ENCODE data around the gene TSEN2. TPM values are rescaled to one million over a fixed set of nuclear protein-coding genes. Genes with fewer than 3 reads are reported as not detected.
"Not testable (repeated sequence)": the region's sequence is repeated elsewhere in the genome, so short reads cannot be mapped to it uniquely, and the experiment has no call there.

The TSEN2 gene
- total RNA-seq, 1 experiment from 2014 or later: 35.5 TPM

- no peak overlapping the region for H3K4me2 ChIP-seq (ENCODE audit: low read length)
- RAD21 ChIA-PET (ENCODE audit: low non-redundant PET in 1 of 2, low total read pairs in 2 of 2, uncharacterized antibody in 2 of 2, unreplicated experiment in 2 of 2): no interaction called here
- intact Hi-C loops (cut with micrococcal nuclease): no loop called here
- no peak overlapping the region for H3K4me3 ChIP-seq (replicated peaks in 1 of 2; ENCODE audit: low read depth in 1 of 2, low read length in 2 of 2)
- peaks cover 5 to 16% of the 10 kb centered on the region in 2 experiments; a peak in 2 of 4 replicates for H3K4me1 ChIP-seq (ENCODE audit: control insufficient read depth in 1 of 2, insufficient read depth in 2 of 2, low read length in 2 of 2)
- H3K9ac ChIP-seq (ENCODE audit: low read length): no peak overlapping the region
- H3K27ac ChIP-seq (ENCODE audit: low read depth, low read length): no peak overlapping the region
- no peaks in the 10 kb centered on the region for H3K9me3 ChIP-seq (ENCODE audit: control insufficient read depth in 1 of 2, insufficient read depth in 1 of 2, low read depth in 1 of 2, low read length in 2 of 2)
- CTCF ChIA-PET: no interaction called here
- ATAC-seq (no peak), DNase-seq (ENCODE audit: low read depth, low spot score) (no peak)
- H3K79me2 ChIP-seq (ENCODE audit: insufficient read depth, low read length): no peaks in the 10 kb centered on the region
- BruUV-seq (replicated peaks): no TSS peak
- POLR2A ChIA-PET: no interaction called here
- no peaks in the 10 kb centered on the region for H3K9me2 ChIP-seq (ENCODE audit: insufficient read depth)
- no peaks in the 10 kb centered on the region for H3K36me3 ChIP-seq (ENCODE audit: control insufficient read depth in 1 of 2, insufficient read depth in 2 of 2, low read length in 2 of 2)
- H2AFZ ChIP-seq (ENCODE audit: low read depth, low read length, poor library complexity, severe bottlenecking): no peak overlapping the region
- TF ChIP-seq CBX3 (IDR thresholded peaks at IDR 0.05; ENCODE audit: low read depth) (no peak), POLR2AphosphoS5 (IDR thresholded peaks at IDR 0.05; ENCODE audit: low read depth, low read length) (no peak), SIN3A (IDR thresholded peaks at IDR 0.05; ENCODE audit: low read depth) (no peak), FOSL1 (IDR thresholded peaks at IDR 0.05; ENCODE audit: low read depth) (no peak), RAD21 (IDR thresholded peaks at IDR 0.05; ENCODE audit: low read depth) (no peak), TCF7L2 (IDR thresholded peaks at IDR 0.05; ENCODE audit: borderline replicate concordance, extremely low read depth, insufficient read depth, insufficient read length) (no peak), EGR1 (IDR thresholded peaks at IDR 0.05; ENCODE audit: low read depth) (no peak), ELF1 (IDR thresholded peaks at IDR 0.05; ENCODE audit: borderline replicate concordance, low read depth) (no peak), ZFX (IDR thresholded peaks at IDR 0.05) (no peak), ATF3 (IDR thresholded peaks at IDR 0.05) (no peak), EZH2phosphoT487 (IDR thresholded peaks at IDR 0.05; ENCODE audit: borderline replicate concordance) (no peak), EZH2 (IDR thresholded peaks at IDR 0.05) (no peak), CEBPB (IDR thresholded peaks at IDR 0.05; ENCODE audit: low read depth) (no peak)
- TF ChIP-seq, protein P1, sequence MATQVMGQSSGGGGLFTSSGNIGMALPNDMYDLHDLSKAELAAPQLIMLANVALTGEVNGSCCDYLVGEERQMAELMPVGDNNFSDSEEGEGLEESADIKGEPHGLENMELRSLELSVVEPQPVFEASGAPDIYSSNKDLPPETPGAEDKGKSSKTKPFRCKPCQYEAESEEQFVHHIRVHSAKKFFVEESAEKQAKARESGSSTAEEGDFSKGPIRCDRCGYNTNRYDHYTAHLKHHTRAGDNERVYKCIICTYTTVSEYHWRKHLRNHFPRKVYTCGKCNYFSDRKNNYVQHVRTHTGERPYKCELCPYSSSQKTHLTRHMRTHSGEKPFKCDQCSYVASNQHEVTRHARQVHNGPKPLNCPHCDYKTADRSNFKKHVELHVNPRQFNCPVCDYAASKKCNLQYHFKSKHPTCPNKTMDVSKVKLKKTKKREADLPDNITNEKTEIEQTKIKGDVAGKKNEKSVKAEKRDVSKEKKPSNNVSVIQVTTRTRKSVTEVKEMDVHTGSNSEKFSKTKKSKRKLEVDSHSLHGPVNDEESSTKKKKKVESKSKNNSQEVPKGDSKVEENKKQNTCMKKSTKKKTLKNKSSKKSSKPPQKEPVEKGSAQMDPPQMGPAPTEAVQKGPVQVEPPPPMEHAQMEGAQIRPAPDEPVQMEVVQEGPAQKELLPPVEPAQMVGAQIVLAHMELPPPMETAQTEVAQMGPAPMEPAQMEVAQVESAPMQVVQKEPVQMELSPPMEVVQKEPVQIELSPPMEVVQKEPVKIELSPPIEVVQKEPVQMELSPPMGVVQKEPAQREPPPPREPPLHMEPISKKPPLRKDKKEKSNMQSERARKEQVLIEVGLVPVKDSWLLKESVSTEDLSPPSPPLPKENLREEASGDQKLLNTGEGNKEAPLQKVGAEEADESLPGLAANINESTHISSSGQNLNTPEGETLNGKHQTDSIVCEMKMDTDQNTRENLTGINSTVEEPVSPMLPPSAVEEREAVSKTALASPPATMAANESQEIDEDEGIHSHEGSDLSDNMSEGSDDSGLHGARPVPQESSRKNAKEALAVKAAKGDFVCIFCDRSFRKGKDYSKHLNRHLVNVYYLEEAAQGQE (IDR thresholded peaks at IDR 0.05; ENCODE audit: low read depth): no peak
- TF ChIP-seq, protein P2, sequence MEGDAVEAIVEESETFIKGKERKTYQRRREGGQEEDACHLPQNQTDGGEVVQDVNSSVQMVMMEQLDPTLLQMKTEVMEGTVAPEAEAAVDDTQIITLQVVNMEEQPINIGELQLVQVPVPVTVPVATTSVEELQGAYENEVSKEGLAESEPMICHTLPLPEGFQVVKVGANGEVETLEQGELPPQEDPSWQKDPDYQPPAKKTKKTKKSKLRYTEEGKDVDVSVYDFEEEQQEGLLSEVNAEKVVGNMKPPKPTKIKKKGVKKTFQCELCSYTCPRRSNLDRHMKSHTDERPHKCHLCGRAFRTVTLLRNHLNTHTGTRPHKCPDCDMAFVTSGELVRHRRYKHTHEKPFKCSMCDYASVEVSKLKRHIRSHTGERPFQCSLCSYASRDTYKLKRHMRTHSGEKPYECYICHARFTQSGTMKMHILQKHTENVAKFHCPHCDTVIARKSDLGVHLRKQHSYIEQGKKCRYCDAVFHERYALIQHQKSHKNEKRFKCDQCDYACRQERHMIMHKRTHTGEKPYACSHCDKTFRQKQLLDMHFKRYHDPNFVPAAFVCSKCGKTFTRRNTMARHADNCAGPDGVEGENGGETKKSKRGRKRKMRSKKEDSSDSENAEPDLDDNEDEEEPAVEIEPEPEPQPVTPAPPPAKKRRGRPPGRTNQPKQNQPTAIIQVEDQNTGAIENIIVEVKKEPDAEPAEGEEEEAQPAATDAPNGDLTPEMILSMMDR (IDR thresholded peaks at IDR 0.05 in 2 of 3, conservative IDR thresholded peaks at IDR 0.05 in 1 of 3; ENCODE audit: borderline replicate concordance in 1 of 3, insufficient read depth in 1 of 3, low read depth in 2 of 3, low read length in 2 of 3): no peak
- H4K20me1 ChIP-seq (ENCODE audit: insufficient read depth): no peaks in the 10 kb centered on the region
- H3K27me3 ChIP-seq (ENCODE audit: insufficient read depth, low read length): no peaks in the 10 kb centered on the region
Observed at GRCh38 chr3:12456441-12456840, 27.8 kb upstream of the TSEN2 start.

GRCh38 chr3:12457380-12457779, 26.9 kb upstream of the TSEN2 start:
- H3K79me2 ChIP-seq (ENCODE audit: insufficient read depth, low read length); CTCF ChIA-PET; H2AFZ ChIP-seq (ENCODE audit: low read depth, low read length, poor library complexity, severe bottlenecking); H4K20me1 ChIP-seq (ENCODE audit: insufficient read depth); H3K9me2 ChIP-seq (ENCODE audit: insufficient read depth); H3K4me2 ChIP-seq (ENCODE audit: low read length); H3K4me3 ChIP-seq (replicated peaks in 1 of 2; ENCODE audit: low read depth in 1 of 2, low read length in 2 of 2); POLR2A ChIA-PET; ATAC-seq; H3K9ac ChIP-seq (ENCODE audit: low read length); DNase-seq (ENCODE audit: low read depth, low spot score); intact Hi-C loops (cut with micrococcal nuclease); H3K9me3 ChIP-seq (ENCODE audit: control insufficient read depth in 1 of 2, insufficient read depth in 1 of 2, low read depth in 1 of 2, low read length in 2 of 2); RAD21 ChIA-PET (ENCODE audit: low non-redundant PET in 1 of 2, low total read pairs in 2 of 2, uncharacterized antibody in 2 of 2, unreplicated experiment in 2 of 2); H3K27me3 ChIP-seq (ENCODE audit: insufficient read depth, low read length); BruUV-seq (replicated peaks); H3K27ac ChIP-seq (ENCODE audit: low read depth, low read length); H3K36me3 ChIP-seq (ENCODE audit: control insufficient read depth in 1 of 2, insufficient read depth in 2 of 2, low read length in 2 of 2): not testable (repeated sequence)
- peaks cover 5 to 26% of the 10 kb centered on the region in 2 experiments; a peak in 2 of 4 replicates for H3K4me1 ChIP-seq (ENCODE audit: control insufficient read depth in 1 of 2, insufficient read depth in 2 of 2, low read length in 2 of 2)

Data from HCT116 (cell line).